ENCODE data around the gene MAD1L1.
"Not testable (repeated sequence)": the region's sequence is repeated elsewhere in the genome, so short reads cannot be mapped to it uniquely, and the experiment has no call there.

Gene MAD1L1

DNA sequence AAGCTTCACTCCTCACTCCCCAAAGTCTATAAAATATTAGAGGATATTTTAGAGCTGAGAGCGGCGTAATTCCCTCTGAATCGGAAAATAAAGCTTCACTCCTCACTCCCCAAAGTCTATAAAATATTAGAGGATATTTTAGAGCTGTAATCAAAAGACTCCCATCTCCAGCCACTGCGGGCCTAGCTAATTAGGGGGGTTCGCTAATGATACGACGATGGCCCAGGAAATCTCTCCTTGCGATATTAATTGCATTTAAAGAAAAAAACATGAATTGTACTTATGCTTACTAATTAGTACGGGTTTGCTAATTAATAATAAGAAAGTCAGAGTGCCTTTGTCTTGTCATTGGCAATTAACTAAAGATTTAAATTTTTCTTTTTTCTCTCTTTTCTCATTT, 235.9 kb downstream of the MAD1L1 start:
- H3K4me3 ChIP-seq (replicated peaks; ENCODE audit: low read depth, low read length), result no peak overlapping the region
- DNase-seq (ENCODE audit: low read depth), result no peak
- TF ChIP-seq, protein P1, sequence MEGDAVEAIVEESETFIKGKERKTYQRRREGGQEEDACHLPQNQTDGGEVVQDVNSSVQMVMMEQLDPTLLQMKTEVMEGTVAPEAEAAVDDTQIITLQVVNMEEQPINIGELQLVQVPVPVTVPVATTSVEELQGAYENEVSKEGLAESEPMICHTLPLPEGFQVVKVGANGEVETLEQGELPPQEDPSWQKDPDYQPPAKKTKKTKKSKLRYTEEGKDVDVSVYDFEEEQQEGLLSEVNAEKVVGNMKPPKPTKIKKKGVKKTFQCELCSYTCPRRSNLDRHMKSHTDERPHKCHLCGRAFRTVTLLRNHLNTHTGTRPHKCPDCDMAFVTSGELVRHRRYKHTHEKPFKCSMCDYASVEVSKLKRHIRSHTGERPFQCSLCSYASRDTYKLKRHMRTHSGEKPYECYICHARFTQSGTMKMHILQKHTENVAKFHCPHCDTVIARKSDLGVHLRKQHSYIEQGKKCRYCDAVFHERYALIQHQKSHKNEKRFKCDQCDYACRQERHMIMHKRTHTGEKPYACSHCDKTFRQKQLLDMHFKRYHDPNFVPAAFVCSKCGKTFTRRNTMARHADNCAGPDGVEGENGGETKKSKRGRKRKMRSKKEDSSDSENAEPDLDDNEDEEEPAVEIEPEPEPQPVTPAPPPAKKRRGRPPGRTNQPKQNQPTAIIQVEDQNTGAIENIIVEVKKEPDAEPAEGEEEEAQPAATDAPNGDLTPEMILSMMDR (IDR thresholded peaks at IDR 0.05; ENCODE audit: low read length, missing control alignments), result no peak

DNA sequence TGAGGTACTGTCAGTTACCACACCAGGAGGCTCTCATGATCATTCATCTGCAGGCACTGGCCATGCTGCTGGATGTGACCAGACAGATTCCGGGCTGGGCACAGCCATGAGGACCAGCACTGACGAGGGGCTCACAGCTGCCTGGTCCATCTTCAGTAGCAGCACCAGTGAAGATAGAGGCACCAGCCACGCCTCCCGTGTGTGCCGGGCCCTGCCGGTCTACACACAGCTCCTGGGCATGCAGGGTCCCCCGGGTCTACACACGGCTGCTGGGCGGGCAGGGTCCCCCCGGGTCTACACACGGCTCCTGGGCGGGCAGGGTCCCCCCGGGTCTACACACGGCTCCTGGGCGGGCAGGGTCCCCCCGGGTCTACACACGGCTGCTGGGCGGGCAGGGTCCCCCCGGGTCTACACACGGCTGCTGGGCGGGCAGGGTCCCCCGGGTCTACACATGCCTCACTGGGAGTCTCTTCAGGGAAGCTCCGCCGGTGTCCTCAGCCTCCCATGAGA, 236.8 kb downstream of the MAD1L1 start:
- H3K4me3 ChIP-seq (replicated peaks; ENCODE audit: low read depth, low read length); DNase-seq (ENCODE audit: low read depth): not testable (repeated sequence)

DNA sequence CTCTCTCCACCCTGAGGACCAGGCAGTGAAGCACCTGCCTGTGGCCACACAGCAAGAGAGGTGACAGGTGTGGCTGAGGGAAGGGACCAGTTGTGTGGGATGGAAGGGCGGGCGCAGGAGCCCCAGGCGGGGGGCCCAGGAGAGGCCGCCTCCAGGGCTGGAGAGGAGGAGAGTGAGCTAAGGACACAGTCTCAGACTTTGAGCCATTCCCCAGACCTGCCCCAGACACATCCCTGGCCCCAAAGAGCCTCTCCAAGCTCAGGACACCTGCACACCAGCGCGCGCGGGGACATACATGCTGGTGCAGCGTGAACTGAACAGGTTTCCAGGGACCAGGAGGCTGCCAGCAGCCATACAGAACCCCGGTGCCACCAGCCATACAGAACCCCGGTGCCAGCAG, 237.3 kb downstream of the MAD1L1 start:
- no peak overlapping the region for H3K4me3 ChIP-seq (replicated peaks; ENCODE audit: low read depth, low read length)
- TF ChIP-seq, protein P1 (IDR thresholded peaks at IDR 0.05; ENCODE audit: low read length, missing control alignments), result no peak
- DNase-seq (ENCODE audit: low read depth), result no peak

DNA sequence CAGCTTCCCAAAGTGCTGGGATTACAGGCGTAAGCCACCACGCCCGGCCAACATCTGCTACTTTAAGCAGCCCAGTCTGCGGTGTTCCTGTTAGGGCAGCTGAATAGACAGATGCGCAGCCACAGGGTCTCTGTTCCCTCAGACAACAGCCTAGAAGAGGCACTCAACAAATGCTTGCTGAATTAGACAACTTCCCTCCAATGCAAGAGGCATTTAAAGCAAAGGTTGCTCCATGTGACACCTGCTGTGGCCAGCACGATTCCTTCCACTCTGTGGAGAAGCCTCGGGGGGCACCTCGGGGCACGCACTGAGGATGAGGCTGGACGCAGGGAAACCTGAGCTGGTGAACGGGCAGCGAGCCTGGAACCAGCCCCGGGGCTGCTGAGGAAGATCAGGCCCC, 237.8 kb downstream of the MAD1L1 start:
- TF ChIP-seq, protein P1 (IDR thresholded peaks at IDR 0.05; ENCODE audit: low read length, missing control alignments), result no peak
- DNase-seq (ENCODE audit: low read depth), result no peak
- no peak overlapping the region for H3K4me3 ChIP-seq (replicated peaks; ENCODE audit: low read depth, low read length)

DNA sequence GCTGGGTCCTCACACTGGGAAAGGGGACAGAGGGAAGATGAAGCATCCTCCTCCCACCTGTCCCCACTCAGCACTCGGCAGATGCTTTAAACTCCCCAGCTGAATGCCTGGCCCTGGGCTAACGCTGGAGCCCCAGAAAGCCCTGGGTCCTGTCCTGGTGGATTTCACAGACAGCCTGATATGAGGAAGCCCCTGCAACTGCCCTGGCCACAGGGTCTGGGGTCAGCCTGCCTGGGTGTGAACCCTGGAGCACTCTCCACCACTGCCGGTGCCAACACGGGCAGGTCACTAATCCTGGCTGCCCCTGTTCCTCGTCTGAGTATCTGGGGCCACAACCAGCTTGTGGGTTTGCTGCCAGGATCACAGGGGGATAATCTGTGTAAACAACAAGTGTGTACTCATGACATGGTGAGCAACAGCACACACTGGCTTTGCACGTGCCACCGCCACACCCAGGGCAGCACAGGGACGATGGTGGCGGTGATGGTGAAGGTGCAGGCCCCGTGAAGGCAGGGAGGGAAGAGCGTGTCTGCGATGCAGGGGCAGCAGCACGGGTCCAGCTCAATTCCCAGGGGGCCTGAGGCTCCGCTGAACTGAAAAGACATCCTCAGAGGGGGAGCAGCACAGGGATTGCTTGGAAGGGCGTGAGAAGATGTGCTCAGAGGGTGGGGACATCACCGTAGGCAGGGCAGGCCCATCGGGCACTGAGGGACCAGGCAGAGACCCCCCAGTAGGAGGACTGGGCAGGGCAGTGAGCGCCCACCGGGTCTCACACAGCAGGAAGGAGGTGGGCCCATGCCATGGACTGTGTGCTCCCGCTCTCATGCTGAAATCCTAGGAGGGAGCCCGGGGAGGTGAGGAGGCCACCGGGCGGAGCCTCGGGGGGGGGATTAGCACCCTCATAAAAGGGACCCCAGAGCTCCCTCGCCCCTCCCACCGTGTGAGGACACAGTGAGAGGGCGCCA, 238.7 kb downstream of the MAD1L1 start:
- TF ChIP-seq, protein P1 (IDR thresholded peaks at IDR 0.05; ENCODE audit: low read length, missing control alignments), result no peak
- H3K4me3 ChIP-seq (replicated peaks; ENCODE audit: low read depth, low read length), result no peak overlapping the region
- no peak for DNase-seq (ENCODE audit: low read depth)

DNA sequence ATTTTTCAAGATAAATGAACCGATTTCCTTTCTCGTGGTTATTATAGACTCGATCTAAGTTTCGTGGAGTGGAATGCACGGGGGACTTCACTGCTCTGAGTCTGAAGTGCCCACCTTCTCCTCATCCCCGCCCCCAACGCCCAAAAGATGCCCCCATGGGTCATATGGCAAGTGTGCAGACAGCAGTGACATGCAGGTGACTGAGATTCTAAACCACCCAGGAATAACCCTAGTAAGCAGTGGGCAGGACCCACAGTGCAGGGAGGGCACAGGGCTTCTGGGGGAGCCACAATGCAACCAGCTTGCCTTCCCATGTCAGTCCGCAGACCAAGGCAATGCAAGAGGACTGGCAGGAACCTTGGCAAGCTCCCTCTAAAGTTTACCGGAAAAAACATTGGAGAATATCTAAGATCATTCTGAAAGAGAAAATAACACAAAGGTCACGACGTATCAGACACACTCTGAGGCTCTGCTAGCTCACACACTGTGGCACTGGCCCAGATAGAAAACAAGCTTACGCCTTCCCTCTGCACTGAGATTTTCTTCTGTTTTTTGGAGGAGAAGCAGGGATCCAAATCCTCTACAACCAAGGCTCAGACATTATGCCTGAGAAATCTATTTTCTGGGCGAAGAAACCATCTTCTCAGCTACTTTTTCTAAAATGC, 239.6 kb downstream of the MAD1L1 start:
- H3K4me3 ChIP-seq (replicated peaks; ENCODE audit: low read depth, low read length), result no peak overlapping the region
- TF ChIP-seq, protein P1 (IDR thresholded peaks at IDR 0.05; ENCODE audit: low read length, missing control alignments), result no peak

DNA sequence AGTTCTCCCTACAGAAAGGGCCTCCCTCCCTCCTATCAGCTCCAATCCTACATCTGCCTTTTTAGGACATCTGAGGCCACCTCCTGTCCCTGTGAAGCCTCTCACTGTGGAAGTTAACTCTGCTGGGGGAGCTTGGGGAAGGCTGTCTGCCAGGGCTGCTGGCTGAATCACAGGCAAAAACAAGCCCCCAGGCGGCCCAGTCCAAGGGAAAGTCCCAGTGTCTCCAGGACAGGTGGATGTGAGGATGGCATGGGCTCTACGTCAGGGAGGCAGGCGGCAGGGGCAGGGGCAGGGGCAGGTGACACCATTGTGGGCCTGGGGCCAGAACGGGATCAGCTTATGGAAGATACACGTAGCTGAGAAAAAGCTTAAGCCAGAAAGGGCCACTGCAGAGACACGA, 240.2 kb downstream of the MAD1L1 start:
- TF ChIP-seq, protein P1 (IDR thresholded peaks at IDR 0.05; ENCODE audit: low read length, missing control alignments), result no peak
- H3K4me3 ChIP-seq (replicated peaks; ENCODE audit: low read depth, low read length), result no peak overlapping the region
- no peak for DNase-seq (ENCODE audit: low read depth)

More for the DNA sequence above, 239.6 kb downstream of the MAD1L1 start:
- no peak for DNase-seq (ENCODE audit: low read depth)
